HG03521 (cell line): Measurements from ENCODE around the gene BHMT2.

Experiments used
- ATAC-seq: cut with Tn5 transposase; IDR thresholded peaks from one replicate; pipeline ENCODE4 v1.9.1; 2021; ENCODE audit warnings: mild to moderate bottlenecking, moderate library complexity; ENCODE audit not compliant: unreplicated experiment

Gene BHMT2, protein sequence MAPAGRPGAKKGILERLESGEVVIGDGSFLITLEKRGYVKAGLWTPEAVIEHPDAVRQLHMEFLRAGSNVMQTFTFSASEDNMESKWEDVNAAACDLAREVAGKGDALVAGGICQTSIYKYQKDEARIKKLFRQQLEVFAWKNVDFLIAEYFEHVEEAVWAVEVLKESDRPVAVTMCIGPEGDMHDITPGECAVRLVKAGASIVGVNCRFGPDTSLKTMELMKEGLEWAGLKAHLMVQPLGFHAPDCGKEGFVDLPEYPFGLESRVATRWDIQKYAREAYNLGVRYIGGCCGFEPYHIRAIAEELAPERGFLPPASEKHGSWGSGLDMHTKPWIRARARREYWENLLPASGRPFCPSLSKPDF

DNA sequence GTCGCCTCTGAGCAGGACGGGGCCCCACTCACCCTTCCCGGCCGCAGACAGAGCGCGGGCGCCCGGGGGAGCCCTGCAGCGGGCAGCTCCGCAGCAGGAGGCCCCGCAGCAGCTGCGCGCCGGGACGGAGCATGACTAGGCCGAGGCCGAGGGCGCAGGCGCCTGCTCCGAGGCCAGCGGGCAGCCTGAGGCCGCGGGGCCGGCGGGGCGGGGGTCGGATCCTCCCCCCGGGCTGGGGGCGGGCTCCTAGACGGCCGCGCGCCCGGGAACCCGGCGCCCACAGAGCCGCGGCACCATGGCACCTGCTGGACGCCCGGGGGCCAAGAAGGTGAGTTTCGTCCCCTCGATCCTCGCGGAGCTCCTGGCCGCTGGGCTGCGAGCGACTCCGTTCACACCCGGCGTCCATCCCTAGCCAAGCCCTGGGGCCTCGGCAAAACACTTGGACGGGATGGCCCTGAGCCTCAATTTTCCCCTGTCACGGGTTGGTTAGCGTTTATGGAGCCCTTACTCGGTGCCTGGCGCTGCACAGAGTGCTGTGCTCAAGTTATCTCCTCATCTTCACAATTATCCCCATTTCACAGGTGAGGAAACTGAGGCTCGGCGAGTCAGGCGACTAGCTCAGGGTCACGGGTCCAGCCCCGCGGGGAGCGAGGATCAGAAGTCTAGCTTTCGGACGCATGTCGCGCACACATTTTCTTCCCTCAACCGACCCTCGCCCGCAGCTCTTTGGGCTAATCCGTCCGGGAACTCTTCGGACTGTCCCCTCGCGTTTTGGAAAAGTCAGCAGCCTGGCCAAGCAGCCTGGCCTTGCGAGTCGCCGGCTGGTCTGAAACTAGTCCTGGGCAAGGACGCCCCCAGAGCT is at the start of gene BHMT2, which contains the start of gene DMGDH:
Gene BHMT2 (plus strand): TSS at position 280 of the 862 bp plus-strand sequence. CDS start 16 bp downstream, at position 296.
Gene DMGDH (minus strand): TSS at position 187 of the 862 bp plus-strand sequence. CDS start 54 bp downstream, at position 133.
- no peak for ATAC-seq

DNA sequence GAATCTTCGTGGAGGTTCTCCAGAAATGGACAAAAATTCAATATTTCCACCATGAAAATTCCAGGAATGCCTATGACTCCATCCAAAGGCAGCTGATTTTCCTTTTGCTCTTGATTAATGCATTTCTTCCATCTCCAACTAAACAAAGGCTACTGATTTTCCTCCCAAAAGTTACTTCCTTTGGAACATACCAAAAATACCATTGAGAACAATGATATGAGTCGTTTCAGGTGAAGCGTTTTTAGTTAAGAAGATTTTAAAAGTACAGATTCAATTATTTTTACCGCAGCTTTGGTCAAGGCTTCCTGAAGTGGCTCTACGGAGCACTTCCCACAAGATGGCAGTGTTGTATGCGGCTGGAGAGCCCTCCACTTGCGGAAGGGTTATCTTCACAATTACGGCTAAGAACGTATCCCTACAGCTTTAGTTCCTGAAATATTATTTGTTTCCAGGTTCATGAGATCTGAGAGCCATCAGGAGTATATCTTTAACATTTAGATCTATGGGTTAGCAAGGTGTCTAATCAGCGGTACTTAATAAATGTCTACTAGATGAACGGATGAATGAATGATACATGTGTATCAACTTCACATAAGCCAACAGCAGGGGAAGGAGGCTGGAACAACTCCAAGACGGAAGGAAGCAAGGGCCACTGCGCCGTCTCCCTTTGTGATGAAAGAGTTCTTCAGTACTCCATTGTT is 48.6 kb upstream of the BHMT2 start:
- no peak for ATAC-seq

DNA sequence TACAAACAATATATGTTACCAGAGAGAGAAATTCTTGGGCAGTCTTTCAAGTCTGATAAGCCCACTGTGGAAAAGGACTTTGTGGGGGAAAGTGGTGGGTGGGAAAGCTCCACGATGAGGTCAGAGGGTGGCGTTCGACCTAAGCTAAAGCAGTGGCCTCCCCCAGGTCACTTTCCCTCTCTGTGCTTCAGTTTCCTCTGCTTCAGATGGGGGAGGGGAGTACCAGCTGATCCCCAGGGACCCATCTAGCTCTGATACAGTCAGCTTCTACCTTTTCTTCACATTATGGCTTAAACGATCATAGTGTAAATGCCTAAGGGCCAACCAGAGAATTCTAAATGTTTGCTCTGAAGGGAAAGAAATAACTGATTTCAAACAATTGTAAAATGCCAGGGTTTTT is 47.8 kb upstream of the BHMT2 start:
- ATAC-seq = no peak

DNA sequence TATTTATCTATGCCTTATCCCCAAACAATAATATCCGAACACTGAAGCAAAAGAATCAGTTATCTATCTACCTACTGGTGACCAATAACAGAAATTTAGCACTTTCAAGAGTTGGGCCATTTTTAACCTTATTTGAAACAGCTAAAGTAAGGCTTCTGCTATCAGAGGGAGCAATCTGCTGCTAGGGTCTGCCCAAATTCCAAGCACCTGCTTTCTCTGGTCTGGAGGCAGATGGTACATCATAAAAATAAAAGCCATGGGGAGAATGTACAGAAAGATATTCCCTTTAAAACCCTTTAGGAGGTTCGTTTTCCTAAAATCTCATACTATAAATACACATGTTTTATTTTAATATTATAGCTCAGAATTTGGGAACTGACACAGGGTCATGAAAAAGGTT is 46.8 kb upstream of the BHMT2 start:
- ATAC-seq = no peak

DNA sequence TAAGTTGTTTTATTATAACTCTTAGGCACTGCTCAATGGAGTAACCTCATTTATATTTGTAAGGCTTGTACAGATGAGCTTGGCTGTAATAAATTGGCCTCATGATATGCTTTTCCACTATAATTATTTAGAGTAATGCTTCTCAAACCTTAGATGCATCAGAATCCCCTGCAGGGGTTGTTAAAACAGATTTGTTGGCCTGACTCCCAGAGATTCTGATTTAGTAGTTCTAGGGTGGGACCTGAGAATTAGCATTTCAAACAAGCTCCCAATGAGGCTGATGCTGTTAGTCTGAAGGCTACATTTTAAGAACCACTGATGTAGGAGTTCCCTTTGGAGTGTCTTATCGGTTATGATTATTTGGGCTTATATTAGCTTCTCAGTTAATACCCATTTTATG is 46.2 kb upstream of the BHMT2 start:
- ATAC-seq = no peak

DNA sequence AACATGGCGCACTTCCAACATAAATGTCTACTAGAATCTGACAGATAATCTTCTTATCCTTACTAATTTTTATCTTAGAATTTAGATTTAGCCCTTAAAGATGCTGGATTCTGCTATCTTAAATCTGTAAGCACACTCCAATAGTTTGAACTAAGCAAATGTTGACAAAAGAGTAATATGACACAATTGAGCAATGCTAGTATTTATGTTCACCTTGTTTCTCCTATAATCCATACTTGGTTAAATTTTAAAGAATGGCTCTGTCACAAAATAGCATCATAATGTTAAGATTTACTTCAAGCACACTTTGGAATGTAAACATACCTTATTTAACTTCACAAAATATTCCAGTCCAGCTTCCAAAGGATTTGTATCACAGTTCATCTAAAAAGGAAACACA is 45.6 kb upstream of the BHMT2 start:
- no peak for ATAC-seq

DNA sequence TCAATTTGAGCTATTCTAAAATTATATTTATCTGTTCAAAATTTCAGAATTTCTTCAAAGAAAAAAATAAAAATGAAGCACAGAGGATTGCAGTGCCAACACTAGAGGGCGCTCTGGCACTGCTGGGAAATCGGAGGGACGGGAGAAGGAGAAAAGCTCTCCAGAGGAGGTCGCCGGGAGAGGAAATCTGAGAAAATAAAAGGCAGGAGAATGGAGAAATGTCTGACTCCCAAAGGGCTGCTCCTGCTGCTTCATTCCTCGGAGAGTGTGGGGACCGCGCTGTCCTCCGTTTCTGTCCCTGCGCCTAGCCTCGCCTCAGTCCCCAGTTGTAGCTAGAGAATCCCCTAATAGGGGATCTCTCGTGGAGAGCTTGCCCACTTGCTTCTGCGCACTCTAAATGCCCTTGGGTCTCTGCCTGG is 44.5 kb upstream of the BHMT2 start:
- ATAC-seq = no peak

DNA sequence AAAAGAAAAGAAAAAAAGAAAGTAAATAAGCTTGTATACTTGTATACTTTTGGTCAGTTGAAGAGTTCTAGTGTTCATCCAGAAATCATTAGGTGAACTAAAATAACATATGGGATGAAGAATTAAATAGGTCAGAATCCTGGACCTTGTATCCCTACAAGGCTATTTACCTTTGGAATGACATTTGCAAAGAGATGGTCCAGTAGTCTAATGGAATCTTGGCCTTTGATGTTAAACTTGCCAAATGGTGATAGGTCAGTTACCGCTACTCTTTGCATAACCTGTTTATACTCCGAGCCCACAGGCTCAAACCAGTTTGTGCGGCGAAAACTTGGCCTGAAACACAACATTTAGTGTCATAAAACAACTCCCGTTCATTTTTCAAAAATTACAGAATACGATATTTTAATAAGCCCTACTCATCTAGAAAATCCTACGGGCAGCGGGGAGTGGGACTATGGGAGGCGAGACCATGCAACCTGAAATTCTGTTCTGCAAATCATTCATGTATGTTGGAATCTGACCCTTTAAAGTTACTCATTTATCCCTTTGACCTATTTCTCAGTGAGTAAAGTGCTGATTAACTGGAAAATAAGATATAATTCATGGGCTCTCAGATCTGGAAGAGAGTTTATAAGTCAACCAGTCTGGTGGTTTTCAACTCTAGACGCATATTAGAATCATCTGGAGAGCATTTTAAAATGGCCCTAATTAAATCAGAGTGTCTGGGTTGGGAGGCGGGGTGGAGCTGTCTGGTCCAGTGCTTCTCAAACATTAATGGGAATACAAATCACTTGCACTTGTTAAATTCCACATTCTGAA is 38.7 kb upstream of the BHMT2 start:
- no peak for ATAC-seq

DNA sequence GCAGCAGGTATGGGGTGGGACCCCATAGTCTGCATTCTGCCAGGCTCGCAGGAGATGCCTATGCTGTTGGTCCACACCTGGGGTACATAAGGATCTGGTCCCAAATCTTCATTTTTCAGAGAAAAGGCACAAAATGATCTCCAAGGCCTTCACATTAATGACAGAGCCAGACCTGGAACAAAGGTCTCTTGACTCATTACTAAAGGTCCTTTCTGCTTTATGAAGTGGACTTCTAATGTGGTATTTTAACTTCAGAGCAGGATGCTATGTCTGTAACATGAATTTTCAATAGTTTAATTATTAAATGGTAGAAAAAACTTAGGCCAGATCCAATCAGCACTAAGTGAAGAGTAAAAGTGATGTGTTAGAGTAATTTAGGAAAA is 38.1 kb upstream of the BHMT2 start:
- ATAC-seq = no peak

DNA sequence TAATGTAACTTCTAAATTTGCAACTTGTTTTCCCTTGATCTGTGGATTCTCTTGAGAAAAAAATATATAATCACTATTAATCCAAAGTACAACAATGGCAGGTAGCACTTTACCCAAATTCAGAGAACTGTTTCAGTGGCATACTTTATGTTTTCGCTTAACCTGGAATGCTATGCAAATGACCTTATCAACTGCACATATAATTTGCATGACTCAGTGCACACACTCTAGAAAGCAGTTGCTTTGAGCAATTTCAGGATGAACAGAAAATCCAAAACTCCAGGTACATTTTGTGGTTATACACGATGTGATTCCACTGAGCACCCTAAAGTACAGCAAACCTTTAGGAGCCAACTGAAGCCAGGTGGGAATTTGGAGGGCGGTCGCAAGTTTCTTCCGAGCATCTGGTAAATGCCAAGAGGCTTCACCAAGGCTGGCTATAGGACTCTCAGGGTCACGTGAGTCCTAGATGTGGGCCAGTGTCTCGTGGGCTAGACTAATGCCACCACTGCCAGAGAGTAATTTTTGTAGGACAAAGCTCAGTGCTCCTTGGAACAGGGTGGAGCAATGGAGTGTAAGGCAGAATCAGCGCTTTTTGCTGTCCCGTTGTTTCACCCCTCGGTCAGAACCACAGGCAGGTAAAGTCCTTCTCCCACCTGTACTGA is 37.4 kb upstream of the BHMT2 start:
- no peak for ATAC-seq

DNA sequence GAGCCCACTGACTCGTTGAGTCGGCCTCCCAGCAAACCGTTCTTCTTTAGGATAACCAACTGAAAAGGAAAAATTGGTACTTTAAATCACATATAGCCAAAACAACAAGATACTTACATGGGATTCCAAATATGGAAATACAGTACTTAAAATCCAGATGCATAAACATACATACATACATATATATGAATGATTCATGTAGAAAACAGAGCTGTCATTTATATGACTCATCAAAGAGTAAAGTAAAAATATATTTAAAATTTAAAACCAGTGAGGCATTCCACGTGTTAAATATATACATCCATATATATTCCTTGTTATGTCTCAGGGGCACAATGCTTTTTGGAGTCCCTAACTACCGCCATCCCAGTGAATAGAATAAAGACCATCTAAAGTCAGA is 36.8 kb upstream of the BHMT2 start:
- no peak for ATAC-seq

DNA sequence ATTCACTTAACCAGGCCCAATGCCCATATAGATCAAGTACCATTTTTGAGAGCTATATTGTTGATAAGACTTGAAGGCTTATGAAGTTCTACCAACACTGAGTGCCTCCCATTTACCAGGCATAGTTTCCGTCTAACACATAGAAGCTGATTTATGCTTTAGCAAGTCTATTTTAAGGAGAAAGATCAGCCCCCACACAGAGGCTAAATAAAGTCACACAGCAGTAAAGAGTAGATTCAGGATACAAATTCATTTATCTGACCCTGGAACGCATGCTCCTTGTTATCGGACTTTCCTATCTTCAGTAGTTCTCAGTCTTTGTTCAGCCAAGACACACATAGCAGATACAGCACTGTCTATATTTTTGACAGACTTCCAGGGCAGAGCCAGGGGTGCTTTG is 34.3 kb upstream of the BHMT2 start:
- no peak for ATAC-seq

DNA sequence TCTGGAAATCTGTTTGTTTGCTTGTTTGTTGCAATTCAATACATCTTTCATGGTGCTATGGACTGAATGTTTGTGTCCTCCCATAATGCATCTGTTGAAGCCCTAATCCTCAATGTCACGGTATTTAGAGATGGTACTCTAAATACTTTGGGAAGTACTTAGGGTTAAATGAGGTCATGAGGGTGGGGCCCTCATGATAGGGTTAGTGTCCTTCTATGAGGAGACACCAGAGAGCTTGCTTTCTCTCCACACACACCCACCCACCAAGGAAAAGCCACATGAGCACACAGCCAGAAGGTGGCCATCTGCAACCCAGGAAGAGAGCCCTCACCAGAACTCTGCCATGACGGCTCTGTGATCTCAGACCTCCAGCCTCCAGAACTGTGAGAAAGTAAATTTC is 32.8 kb upstream of the BHMT2 start:
- no peak for ATAC-seq

DNA sequence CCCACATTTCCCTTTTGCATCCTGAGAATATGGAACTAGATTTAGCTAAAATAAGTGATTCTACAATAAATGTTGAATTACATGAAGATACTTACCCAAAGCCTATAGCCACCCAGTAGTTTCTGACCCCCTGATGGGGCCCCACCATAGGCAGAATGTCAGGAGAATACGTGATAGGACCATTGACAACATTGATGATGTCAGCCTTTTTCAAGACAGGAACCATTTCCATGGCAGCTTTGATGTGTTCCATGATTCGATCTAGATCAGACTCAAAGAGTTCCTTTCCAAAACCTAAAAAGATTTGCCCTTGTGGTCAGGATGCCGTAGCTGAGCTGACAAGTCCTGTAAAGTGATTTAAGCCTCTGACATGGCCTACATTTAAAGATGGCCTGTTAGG is 27.4 kb upstream of the BHMT2 start:
- no peak for ATAC-seq

DNA sequence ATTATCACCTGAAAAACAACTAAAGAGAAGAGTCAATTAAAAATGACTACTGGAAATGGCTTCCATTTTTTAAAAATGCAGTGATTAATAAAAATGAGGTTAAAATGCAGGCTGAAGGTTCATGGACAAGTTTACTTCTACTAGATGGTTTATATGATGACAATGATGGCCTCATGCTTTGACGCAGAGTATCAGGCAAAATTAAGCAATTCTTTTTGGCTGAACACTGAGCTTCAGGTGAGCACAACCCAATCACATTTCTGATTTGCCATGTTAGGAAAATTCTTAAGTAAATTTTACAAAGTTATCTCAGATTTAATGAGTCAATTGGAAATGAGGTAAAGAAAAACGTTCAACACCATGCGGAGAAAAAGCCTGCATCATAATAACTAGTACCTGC is 22.4 kb upstream of the BHMT2 start:
- no peak for ATAC-seq

DNA sequence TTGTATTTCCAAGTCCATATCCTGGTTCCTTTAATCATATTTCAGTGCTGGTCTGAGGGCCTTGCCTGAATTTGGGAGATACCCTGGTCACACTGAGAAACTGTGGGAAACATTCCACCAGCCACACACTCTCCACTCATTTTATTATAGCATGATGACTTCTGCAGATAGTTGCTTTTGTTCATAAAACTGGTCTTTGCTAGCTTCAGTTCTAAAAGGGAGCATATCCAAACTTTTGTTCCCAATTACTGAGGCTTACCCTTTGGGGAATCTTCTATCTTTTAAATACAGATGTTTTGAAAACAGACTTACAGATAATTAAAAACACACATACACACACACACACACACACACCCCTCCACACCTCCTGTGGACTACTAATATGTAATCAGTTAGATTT is 21.1 kb upstream of the BHMT2 start:
- ATAC-seq = no peak

DNA sequence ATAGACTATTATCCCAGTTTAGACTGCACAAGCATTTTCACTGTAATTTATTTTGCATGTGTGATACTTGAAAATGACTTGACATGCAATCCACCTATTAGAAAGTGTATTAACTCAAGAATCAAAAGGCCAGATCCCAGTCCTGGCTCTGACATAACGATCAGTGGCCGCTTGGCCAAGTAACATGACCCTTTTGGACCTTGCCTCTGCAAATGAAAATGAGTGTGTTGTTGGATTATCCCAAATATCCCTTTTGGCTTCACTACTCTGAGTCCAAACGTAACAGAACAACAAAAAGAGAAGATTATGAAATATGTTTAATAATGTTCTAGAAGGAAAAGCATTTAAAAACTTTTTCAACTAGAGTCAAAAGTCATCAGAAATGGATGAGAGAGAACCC is 19.1 kb upstream of the BHMT2 start:
- ATAC-seq = no peak

DNA sequence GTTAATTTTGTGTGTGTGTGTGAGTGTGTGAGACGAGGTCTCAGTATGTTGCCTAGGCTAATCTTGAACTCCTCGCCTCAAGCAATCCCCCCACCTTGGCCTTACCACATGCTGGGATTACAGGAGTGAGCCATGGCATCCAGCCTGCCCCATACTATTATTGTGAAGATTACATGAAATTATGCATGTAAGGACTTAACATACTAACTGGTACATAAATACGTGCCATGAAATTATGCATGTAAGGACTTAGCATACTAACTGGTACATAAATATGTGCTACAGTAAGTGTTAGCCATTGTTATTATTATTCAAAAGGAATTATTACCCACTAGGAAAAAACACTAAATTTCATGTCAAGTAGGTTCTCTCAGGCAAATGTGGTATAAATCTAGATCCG is 16.2 kb upstream of the BHMT2 start:
- ATAC-seq = no peak

DNA sequence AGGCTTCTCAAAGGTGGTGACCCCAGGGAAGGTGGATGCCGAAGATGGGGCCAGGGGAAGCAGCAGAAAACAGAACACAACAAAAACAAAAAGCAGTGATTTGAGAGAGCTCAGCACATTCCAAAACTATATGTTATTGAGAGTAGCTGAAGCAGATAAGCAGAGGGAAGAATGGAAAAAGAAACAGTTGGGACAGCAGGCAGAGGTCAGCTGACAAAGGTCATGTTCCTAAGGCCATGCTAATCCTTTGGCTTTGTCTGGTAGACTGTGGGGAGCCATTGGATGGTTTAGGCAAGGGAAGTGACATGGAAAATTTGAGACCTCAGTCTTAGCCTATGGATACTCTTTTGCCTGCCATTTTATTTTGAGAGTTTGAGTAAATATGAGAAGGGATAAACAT is 14.6 kb upstream of the BHMT2 start:
- no peak for ATAC-seq

DNA sequence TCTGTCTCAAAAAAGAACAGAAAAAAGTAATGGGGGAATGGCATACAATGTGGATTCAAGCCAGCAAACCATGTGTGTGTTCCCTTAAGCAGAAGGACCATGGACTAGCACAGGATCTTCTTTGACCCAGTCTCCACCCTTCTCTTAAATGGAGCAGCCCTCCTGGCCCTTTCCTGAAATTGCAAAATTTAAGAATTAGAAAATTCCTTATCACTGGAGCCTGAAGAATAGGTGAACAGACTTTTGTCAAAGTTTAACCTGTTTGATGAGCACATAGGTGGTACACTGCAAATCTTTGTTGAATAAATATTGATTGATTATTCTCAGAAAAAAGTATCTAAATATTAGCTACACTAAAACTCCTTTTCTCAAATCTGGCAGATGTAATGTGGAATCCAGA is 12.7 kb upstream of the BHMT2 start:
- no peak for ATAC-seq
